ENCODE measurements around the gene USP25.

DNA sequence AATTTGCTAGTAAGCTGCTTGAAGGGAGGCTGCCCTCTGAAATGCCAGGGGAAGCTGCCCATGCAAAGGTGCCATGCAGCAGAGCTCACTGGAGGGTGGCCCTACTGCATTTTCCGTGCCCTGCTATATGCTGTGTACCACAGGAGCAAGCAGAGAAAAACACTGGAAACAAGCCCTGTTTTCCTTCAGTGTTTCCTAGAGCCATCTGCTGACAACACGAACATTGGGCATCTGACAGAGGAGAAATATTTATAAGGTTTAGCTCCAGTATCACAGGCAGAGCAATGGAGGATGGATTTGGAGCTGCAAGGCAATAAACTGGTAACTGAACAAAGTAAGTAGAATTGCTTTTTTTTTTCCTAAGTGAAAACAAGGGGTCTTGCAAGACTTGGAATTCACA is 198.4 kb downstream of the USP25 start:
- TF ChIP-seq, protein P1, sequence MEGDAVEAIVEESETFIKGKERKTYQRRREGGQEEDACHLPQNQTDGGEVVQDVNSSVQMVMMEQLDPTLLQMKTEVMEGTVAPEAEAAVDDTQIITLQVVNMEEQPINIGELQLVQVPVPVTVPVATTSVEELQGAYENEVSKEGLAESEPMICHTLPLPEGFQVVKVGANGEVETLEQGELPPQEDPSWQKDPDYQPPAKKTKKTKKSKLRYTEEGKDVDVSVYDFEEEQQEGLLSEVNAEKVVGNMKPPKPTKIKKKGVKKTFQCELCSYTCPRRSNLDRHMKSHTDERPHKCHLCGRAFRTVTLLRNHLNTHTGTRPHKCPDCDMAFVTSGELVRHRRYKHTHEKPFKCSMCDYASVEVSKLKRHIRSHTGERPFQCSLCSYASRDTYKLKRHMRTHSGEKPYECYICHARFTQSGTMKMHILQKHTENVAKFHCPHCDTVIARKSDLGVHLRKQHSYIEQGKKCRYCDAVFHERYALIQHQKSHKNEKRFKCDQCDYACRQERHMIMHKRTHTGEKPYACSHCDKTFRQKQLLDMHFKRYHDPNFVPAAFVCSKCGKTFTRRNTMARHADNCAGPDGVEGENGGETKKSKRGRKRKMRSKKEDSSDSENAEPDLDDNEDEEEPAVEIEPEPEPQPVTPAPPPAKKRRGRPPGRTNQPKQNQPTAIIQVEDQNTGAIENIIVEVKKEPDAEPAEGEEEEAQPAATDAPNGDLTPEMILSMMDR (IDR thresholded peaks at IDR 0.05), result no peak
- no peak for TF ChIP-seq POLR2A (IDR thresholded peaks at IDR 0.05)

All from suprapubic skin (tissue), 3 donors.